RWPE1 (cell line): ENCODE data around the gene LGI4.
A peak's percentile ranks its signal among the peaks of the same experiment; 100 is the strongest.
"Not testable (repeated sequence)": the region's sequence is repeated elsewhere in the genome, so short reads cannot be mapped to it uniquely, and the experiment has no call there.

Source experiments
- CTCF ChIA-PET: fragments of 350-600 bp; sonication (Branson Sonifier 250); formaldehyde crosslinking; extraction: SDS; loops from one replicate; lab custom pipeline; 2021; lab: Yijun Ruan, JAX
- POLR2A ChIA-PET: fragments of 400-600 bp; formaldehyde crosslinking; extraction: SDS; loops from one replicate; lab custom pipeline; 2020; ENCODE audit warnings: antibody characterized with exemption; ENCODE audit not compliant: low non-redundant PET; lab: Yijun Ruan, JAX
- DNase-seq: peaks from one replicate; pipeline ENCODE4 v3.0.0; 2012; ENCODE audit warnings: low spot score
- H3K27ac ChIP-seq: fragments of 450-650 bp; 2 replicates; pipeline ENCODE4 v1.5.1; 2017
- TF ChIP-seq, protein P1 (sequence below): fragments of 450-650 bp; conservative IDR thresholded peaks from 2 replicates; pipeline ENCODE4 v1.5.1; 2017; ENCODE audit warnings: low read depth, mild to moderate bottlenecking

The LGI4 gene

DNA sequence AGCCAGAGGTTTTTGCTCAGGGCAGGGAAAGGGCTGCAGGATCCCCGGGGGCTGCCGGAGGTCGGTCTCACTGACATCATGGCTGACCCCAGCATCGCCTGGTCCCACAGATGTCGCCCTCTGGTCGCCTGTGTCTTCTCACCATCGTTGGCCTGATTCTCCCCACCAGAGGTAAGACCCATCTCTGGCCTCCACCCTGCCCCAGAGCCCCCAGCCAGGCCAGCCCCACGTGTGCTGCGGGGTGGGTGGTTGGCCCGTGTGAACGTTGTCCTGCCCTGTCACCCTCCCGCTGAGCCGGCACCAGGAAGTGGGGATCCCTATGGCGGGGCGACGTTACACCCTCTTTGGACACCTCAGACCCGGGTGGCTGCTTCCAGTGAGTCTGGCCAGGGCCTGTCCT is 20.6 kb upstream of the LGI4 start:
- CTCF ChIA-PET = interaction anchor here (0.7 kb wide), 1 partner anchor 89 kb away, joined by 3 read pairs; no protein-coding TSS in a partner anchor
- POLR2A ChIA-PET = no interaction called here
- peak overlapping the region; percentile 79 for H3K27ac ChIP-seq
- DNase-seq = no peak
- TF ChIP-seq, protein P1, sequence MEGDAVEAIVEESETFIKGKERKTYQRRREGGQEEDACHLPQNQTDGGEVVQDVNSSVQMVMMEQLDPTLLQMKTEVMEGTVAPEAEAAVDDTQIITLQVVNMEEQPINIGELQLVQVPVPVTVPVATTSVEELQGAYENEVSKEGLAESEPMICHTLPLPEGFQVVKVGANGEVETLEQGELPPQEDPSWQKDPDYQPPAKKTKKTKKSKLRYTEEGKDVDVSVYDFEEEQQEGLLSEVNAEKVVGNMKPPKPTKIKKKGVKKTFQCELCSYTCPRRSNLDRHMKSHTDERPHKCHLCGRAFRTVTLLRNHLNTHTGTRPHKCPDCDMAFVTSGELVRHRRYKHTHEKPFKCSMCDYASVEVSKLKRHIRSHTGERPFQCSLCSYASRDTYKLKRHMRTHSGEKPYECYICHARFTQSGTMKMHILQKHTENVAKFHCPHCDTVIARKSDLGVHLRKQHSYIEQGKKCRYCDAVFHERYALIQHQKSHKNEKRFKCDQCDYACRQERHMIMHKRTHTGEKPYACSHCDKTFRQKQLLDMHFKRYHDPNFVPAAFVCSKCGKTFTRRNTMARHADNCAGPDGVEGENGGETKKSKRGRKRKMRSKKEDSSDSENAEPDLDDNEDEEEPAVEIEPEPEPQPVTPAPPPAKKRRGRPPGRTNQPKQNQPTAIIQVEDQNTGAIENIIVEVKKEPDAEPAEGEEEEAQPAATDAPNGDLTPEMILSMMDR = no peak

DNA sequence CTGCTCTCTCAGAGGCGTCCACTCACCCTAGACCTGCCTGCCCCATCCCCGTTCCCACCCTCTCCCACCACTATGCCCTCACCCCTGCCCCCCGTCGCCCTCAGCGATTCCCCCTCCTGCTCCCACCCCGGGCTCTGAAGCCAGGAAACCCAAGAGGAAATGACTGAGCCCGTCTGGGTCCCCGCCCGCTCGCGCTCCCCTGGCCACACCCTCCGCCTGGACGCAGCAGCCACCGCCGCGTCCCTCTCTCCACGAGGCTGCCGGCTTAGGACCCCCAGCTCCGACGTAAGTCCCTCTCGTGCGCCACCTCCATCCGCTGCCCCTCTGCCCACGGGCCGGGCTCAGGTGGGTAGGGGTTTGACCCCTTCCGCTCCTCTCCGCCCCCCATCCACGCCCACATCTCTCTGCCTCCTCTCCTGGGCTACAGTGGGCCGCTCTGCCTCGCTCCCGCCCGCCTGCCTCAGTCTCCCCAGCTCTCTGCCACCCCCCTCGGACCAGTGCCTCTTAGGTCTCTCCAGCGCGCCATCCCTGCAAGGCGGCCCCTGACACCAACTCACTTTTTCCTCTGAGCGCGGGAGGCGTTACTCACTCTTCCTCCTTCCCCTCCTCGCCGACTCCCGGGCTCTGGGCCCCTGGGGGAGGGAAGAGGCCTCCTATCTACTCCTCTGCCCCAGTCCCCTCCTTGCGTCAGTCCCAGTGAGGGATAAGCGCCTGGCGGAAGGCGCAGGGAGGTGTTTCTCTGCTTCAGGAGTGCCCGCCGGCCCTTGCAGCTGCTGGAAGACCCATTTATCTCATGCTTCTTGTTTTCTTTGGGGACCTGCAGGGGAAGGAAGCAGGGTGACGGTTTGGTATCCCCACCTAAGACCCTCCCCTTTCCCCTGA is 19.9 kb upstream of the LGI4 start, which contains the start of gene FXYD5:
Gene FXYD5 (plus strand): TSS at position 211 of the 882 bp plus-strand sequence. CDS start 816 bp downstream, outside the sequence.
- H3K27ac ChIP-seq = peak within 1 kb of the TSS; percentile 79
- TF ChIP-seq, protein P1 = no peak
- POLR2A ChIA-PET = no interaction called here
- DNase-seq = peak; percentile 75
- CTCF ChIA-PET = interaction anchor here (0.5 to 1.7 kb wide), 7 partner anchors 9 to 432 kb away, joined by 3 to 8 read pairs (median 3); no protein-coding TSS in a partner anchor

DNA sequence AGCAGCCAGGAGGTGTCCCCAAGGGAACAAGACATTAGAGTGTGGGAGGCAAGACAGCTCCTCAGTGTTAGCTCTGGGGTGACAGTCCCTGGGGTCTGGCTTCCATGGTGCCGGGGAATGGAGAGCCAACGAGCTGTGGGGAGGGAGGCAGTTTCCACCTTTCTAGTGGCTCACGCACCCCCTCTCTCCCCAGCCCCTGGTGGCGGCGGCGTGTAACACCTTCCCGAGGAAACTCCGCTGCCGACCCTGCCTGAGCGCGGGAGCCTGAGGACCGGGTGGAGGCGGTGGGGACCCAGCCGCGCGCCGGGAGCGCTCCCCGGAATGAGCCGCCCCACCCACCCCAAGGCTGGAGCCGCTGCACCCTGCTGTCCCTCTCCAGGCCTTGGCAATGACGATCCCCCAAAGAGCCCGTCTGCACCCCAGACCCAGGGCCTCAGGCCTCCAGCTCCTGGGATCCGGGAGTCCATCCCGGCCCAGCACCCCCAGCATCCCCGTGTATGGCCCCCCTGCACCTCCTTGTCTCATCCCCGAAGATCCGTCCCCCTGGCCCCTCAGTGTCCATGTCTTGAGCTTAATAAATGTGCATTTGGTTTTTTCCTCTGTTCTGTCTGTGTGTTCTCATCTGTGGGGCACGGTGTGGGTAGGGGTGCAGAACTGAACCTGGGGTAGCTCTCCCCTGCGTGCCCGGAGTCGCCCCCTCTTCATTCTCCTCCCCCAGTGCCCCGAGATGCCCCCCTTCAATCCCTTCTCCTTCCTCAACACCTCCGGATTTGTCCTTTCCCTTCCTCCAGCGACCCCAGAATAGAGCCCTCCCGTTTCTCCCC is 19.1 kb upstream of the LGI4 start:
- TF ChIP-seq, protein P1 = peak; percentile 73
- DNase-seq = peak; percentile 49
- CTCF ChIA-PET = interaction anchor here (0.5 to 1.7 kb wide), 6 partner anchors 8 to 102 kb away, joined by 3 to 8 read pairs (median 3); no protein-coding TSS in a partner anchor
- H3K27ac ChIP-seq = peak overlapping the region; percentile 79
- POLR2A ChIA-PET = interaction anchor here (0.6 to 0.9 kb wide), 2 partner anchors 9 to 37 kb away, joined by 3 read pairs; no protein-coding TSS in a partner anchor

DNA sequence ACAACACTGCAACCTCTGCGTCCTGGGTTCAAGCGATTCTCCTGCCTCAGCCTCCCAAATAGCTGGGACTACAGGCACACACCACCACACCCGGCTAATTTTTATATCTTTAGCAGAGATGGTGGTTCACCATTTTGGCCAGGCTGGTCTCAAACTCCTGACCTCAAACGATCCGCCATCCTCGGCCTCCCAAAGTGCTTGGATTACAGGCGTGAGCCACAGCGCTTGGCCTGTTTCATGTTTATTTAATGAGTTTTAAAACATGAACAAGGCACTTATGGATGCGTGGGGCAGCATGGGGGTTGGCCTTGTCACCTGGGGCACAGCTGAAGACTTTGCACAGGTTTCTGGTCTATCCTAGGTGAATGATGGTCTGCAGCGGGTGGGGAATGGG is 18.3 kb upstream of the LGI4 start:
- CTCF ChIA-PET = interaction anchor here (0.9 to 1.7 kb wide), 2 partner anchors 86 to 87 kb away, joined by 3 to 6 read pairs; no protein-coding TSS in a partner anchor
- DNase-seq = not testable (repeated sequence)

DNA sequence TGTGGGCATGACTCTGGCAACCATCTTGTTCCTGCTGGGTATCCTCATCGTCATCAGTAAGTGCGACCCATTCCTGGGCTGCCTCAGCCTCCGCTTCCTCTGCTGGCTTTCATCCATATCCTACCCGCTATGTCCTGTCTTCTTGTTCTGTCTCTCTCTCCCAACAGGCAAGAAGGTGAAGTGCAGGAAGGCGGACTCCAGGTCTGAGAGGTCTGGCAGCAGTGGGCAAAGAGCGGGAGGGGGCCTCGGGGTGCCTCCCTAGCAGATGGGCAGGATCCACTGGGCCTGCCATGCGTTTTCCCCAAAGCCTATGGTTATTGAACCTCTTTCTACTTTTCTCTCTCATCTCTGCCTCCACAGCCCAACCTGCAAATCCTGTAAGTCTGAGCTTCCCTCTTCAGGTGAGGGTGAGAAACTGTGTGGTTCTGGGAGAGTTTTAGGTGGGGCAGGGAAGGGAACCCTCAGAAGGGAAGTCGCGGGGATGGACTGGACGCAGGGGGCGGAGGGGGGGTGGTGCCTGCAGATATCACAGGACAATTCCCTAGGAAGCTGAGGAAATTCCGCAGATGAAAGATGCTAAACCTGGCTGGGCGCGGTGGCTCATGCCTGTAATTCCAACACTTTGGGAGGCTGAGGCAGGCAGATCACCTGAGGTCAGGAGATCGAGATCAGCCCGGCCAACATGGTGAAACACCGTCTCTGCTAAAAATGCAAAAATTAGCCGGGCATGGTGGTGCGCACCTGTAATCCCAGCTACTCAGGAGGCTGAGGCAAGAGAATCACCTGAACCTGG is 16.6 kb upstream of the LGI4 start:
- TF ChIP-seq, protein P1 = no peak
- CTCF ChIA-PET = interaction anchor here (1.2 kb wide), 1 partner anchor 85 kb away, joined by 3 read pairs; no protein-coding TSS in a partner anchor

More for the DNA sequence above, 18.3 kb upstream of the LGI4 start:
- POLR2A ChIA-PET, H3K27ac ChIP-seq: not testable (repeated sequence)

DNA sequence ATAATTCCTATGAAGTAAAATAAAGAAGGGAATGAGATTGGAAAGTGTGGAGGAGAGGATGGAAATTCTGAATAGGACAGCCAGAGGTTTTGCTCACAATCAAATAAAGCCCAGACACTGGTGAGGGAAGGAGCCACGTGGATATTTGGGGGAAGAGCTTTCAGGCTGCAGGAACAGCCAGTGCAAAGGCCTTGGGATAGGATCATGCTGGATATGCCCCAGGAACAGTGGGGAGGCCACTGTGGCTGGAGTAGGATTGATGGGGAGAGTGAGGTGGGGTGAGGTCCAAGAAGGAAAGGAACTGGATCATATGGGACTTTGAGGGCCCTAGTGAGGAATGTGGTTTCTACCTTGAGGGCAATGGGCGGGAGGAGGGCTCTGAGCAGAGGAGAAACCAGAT is 15.6 kb upstream of the LGI4 start:
- no peak for DNase-seq
- TF ChIP-seq, protein P1 = no peak
- ChIA-PET CTCF (interaction anchor here (0.6 kb wide), 1 partner anchor 55 kb away, joined by 3 read pairs; no protein-coding TSS in a partner anchor), POLR2A (no interaction called here)
- H3K27ac ChIP-seq = no peak overlapping the region

More for the DNA sequence above, 16.6 kb upstream of the LGI4 start:
- POLR2A ChIA-PET = no interaction called here
- no peak for DNase-seq
- no peak overlapping the region for H3K27ac ChIP-seq
